IMR-90 (cell line): ENCODE measurements around the gene SSC4D. TPM values are rescaled to one million over a fixed set of nuclear protein-coding genes. Genes with fewer than 3 reads are reported as not detected.
A peak's percentile ranks its signal among the peaks of the same experiment; 100 is the strongest.

ENCODE experiments used
- ATAC-seq: fragments of 200-7000 bp; cut with Tn5 transposase; 2 replicates; pipeline ENCODE4 v1.9.1; 2020; ENCODE audit warnings: low read depth, mild to moderate bottlenecking, moderate library complexity
- BruUV-seq: library from RNA; stranded (reverse); fragments of 400-500 nt; replicated peaks from 2 replicates; lab custom pipeline; 2021; lab: Mats Ljungman, UMichigan
- CTCF ChIA-PET: fragments of 300-600 bp; formaldehyde crosslinking; extraction: SDS; loops from one replicate; lab custom pipeline; 2021; ENCODE audit warnings: antibody characterized with exemption; lab: Yijun Ruan, JAX
- POLR2A ChIA-PET: fragments of 300-600 bp; sonication (Branson Sonifier 250); formaldehyde crosslinking; loops from one replicate; lab custom pipeline; 2022; ENCODE audit warnings: antibody characterized with exemption; ENCODE audit not compliant: unreplicated experiment; lab: Charles Lee
- DNase-seq: peaks from one replicate; pipeline ENCODE4 v3.0.0; 2013
- H2AFZ ChIP-seq: replicated peaks from 2 replicates; pipeline ENCODE3; 2013; ENCODE audit warnings: low read length, mild to moderate bottlenecking; ENCODE audit not compliant: poor library complexity
- H2AK5ac ChIP-seq: 2 replicates; pipeline ENCODE4 v1.6.1; 2013; ENCODE audit warnings: low read depth, low read length, inconsistent platforms
- H2AK9ac ChIP-seq: replicated peaks from 2 replicates; pipeline ENCODE3; 2013; ENCODE audit warnings: mild to moderate bottlenecking, low read depth, low read length, moderate library complexity; ENCODE audit not compliant: poor library complexity
- H2BK120ac ChIP-seq: 2 replicates; pipeline ENCODE4 v1.6.1; 2013; ENCODE audit warnings: low read depth, low read length, inconsistent platforms
- H2BK15ac ChIP-seq: 3 replicates; pipeline ENCODE4 v1.6.1; 2013; ENCODE audit warnings: low read depth, low read length, inconsistent platforms
- H2BK20ac ChIP-seq: 2 replicates; pipeline ENCODE4 v1.6.1; 2013; ENCODE audit warnings: low read depth, mild to moderate bottlenecking, inconsistent platforms, low read length, moderate library complexity
- H2BK5ac ChIP-seq: 2 replicates; pipeline ENCODE4 v1.6.1; 2013; ENCODE audit warnings: mild to moderate bottlenecking, low read depth, low read length, inconsistent platforms; ENCODE audit not compliant: poor library complexity, severe bottlenecking
- H3K14ac ChIP-seq: replicated peaks from 2 replicates; pipeline ENCODE4 v1.6.1; 2013; ENCODE audit warnings: low read depth, low read length, inconsistent platforms
- H3K18ac ChIP-seq: 2 replicates; pipeline ENCODE4 v1.6.1; 2013; ENCODE audit warnings: low read depth, low read length, control low read depth
- H3K23ac ChIP-seq: 2 replicates; pipeline ENCODE4 v1.6.1; 2013; ENCODE audit warnings: low read depth, low read length, inconsistent platforms
- H3K27ac ChIP-seq: 2 replicates; pipeline ENCODE4 v1.5.1; 2013; ENCODE audit warnings: mild to moderate bottlenecking, control low read depth, low read length; ENCODE audit not compliant: insufficient read depth
- H3K27me3 ChIP-seq: 2 replicates; pipeline ENCODE4 v1.6.1; 2013; ENCODE audit warnings: low read length; ENCODE audit not compliant: control insufficient read depth, insufficient read depth
- H3K36me3 ChIP-seq: 2 replicates; pipeline ENCODE4 v1.6.1; 2013; ENCODE audit warnings: low read length, mixed read lengths; ENCODE audit not compliant: control insufficient read depth, insufficient read depth
- H3K4ac ChIP-seq: 2 replicates; pipeline ENCODE4 v1.6.1; 2013; ENCODE audit warnings: low read depth, low read length, inconsistent platforms
- H3K4me1 ChIP-seq: 2 replicates; pipeline ENCODE4 v1.6.1; 2013; ENCODE audit warnings: low read length, mixed read lengths; ENCODE audit not compliant: control insufficient read depth, insufficient read depth
- H3K4me2 ChIP-seq: 2 replicates; pipeline ENCODE4 v1.6.1; 2013; ENCODE audit warnings: low read depth, mild to moderate bottlenecking, control low read depth, low read length, moderate library complexity
- H3K4me3 ChIP-seq: 2 replicates; pipeline ENCODE4 v1.5.1; 2013; ENCODE audit warnings: low read depth, mild to moderate bottlenecking, control low read depth, low read length, moderate library complexity; ENCODE audit not compliant: insufficient read depth
- H3K56ac ChIP-seq: 2 replicates; pipeline ENCODE4 v1.6.1; 2013; ENCODE audit warnings: low read length, inconsistent platforms; ENCODE audit not compliant: insufficient read depth; ENCODE audit errors: extremely low read depth
- H3K79me1 ChIP-seq, 2 experiments: 2 replicates each; pipeline ENCODE4 v1.6.1; 2013; ENCODE audit warnings: low read length in 2 of 2, inconsistent platforms in 1 of 2, low read depth in 1 of 2
- H3K9ac ChIP-seq: 2 replicates; pipeline ENCODE4 v1.6.1; 2013; ENCODE audit warnings: low read depth, low read length, control low read depth
- H3K9me1 ChIP-seq: 2 replicates; pipeline ENCODE4 v1.6.1; 2013; ENCODE audit warnings: low read length, inconsistent platforms; ENCODE audit not compliant: insufficient read depth
- H3K9me3 ChIP-seq: 2 replicates; pipeline ENCODE4 v1.6.1; 2013; ENCODE audit warnings: low read length; ENCODE audit not compliant: control insufficient read depth, insufficient read depth
- H4K20me1 ChIP-seq: 2 replicates; pipeline ENCODE4 v1.6.1; 2013; ENCODE audit warnings: low read length, inconsistent platforms; ENCODE audit not compliant: insufficient read depth
- H4K5ac ChIP-seq: 2 replicates; pipeline ENCODE4 v1.6.1; 2013; ENCODE audit warnings: mild to moderate bottlenecking, low read depth, low read length, control low read depth
- H4K8ac ChIP-seq, 2 experiments: 2 replicates each; pipeline ENCODE4 v1.6.1; 2013; ENCODE audit warnings: low read depth in 2 of 2, low read length in 2 of 2, control low read depth in 1 of 2, inconsistent platforms in 1 of 2
- H4K91ac ChIP-seq: 2 replicates; pipeline ENCODE4 v1.6.1; 2013; ENCODE audit warnings: low read depth, low read length, inconsistent platforms; ENCODE audit not compliant: insufficient read depth
- BHLHE40 ChIP-seq: fragments of 150-350 bp; IDR thresholded peaks from 2 replicates; pipeline ENCODE4 v1.6.1; 2016; ENCODE audit warnings: mild to moderate bottlenecking, low read depth, low read length
- CTCF ChIP-seq: conservative IDR thresholded peaks from 2 replicates; pipeline ENCODE4 v1.5.1; 2012; ENCODE audit warnings: mild to moderate bottlenecking, low read depth, low read length, improper control_type of control experiment
- ELK1 ChIP-seq: fragments of 150-350 bp; IDR thresholded peaks from 2 replicates; pipeline ENCODE4 v1.6.1; 2016; ENCODE audit warnings: low read depth, mild to moderate bottlenecking, low read length, moderate library complexity, borderline replicate concordance
- MAZ ChIP-seq: IDR thresholded peaks from 2 replicates; pipeline ENCODE4 v1.6.1; 2012; ENCODE audit warnings: low read depth, mild to moderate bottlenecking, low read length, improper control_type of control experiment, moderate library complexity, borderline replicate concordance
- MXI1 ChIP-seq: IDR thresholded peaks from 2 replicates; pipeline ENCODE4 v1.6.1; 2012; ENCODE audit warnings: low read depth, mild to moderate bottlenecking, low read length, moderate library complexity, borderline replicate concordance
- NFE2L2 ChIP-seq: fragments of 150-350 bp; IDR thresholded peaks from 2 replicates; pipeline ENCODE4 v1.6.1; 2016; ENCODE audit warnings: low read depth, mild to moderate bottlenecking, low read length
- RFX5 ChIP-seq: IDR thresholded peaks from 2 replicates; pipeline ENCODE4 v1.8.0; 2012; ENCODE audit warnings: low read depth, mild to moderate bottlenecking, low read length, moderate library complexity
- USF2 ChIP-seq: fragments of 150-350 bp; IDR thresholded peaks from 2 replicates; pipeline ENCODE4 v1.6.1; 2017; ENCODE audit warnings: mild to moderate bottlenecking, antibody characterized with exemption, low read length, low read depth
- WGBS, 2 experiments: methylation state at CpG; one replicate each; pipeline versions ENCODE4 v1.1.5 to v1.1.7; 2013; ENCODE audit warnings: missing lambda C conversion rate in 2 of 2; ENCODE audit not compliant: insufficient read length in 1 of 2; ENCODE audit errors: extremely low coverage in 2 of 2; 5-methylcytosine and 5-hydroxymethylcytosine counted together
- dilution Hi-C: fragments of 300-500 bp; cut with HindIII; formaldehyde crosslinking; loops from one replicate; pipeline ENCODE4 v1.14.3; 2018; ENCODE audit warnings: low sequenced_read_pairs; ENCODE audit not compliant: unreplicated experiment
- in situ Hi-C: fragments of 300-500 bp; cut with MboI; formaldehyde crosslinking; loops from 3 replicates; pipeline ENCODE4 v1.14.3; 2019; ENCODE audit warnings: low sequenced_read_pairs, inconsistent platforms, mixed read lengths
- intact Hi-C: fragments of 100-400 bp; cut with micrococcal nuclease; formaldehyde crosslinking; loops from 2 replicates; pipeline ENCODE4 v1.10.0; 2022
- polyA plus RNA-seq, 3 experiments: library from polyadenylated mRNA; depleted of rRNA; stranded (reverse); fragments of >200 nt; gene quantifications; 2 replicates each; pipeline ENCODE4 v1.2.3, GENCODE V29; 2012; ENCODE audit warnings: low replicate concordance in 1 of 3
- total RNA-seq: library from RNA; depleted of rRNA; stranded (reverse); fragments of >200 nt; gene quantifications from 2 replicates; pipeline ENCODE4 v1.2.3, GENCODE V29; 2012

The SSC4D gene
- total and polyA plus RNA-seq, 2 of the 4 experiments (the other 2 are of a cell fraction): 0.36 to 0.70 TPM

- Histone ChIP-seq H2BK20ac (peak overlapping the region; percentile 73; the same call in 1 of the 2 replicates), H3K9me1 (peaks cover 21% of the 10 kb centered on the region), H3K9ac (peak overlapping the region; percentile 87), H3K4me3 (peak overlapping the region; percentile 94), H2BK5ac (peak overlapping the region; percentile 83), H4K20me1 (no peaks in the 10 kb centered on the region), H2AK5ac (peak overlapping the region; percentile 88), H2AFZ (peak overlapping the region; percentile 98), H3K4me2 (peak overlapping the region; percentile 96), H3K36me3 (no peaks in the 10 kb centered on the region), H2AK9ac (peak overlapping the region; percentile 96), H4K8ac (peak overlapping the region; percentile 92 to 98), H3K4ac (peak overlapping the region; percentile 90), H3K23ac (peak overlapping the region; percentile 87), H4K5ac (peak overlapping the region; percentile 97), H3K79me1 (peaks cover 0 to 5% of the 10 kb centered on the region in 2 experiments; a peak in 1 of 4 replicates), H2BK120ac (peak overlapping the region; percentile 81), H3K27ac (peak overlapping the region; percentile 82), H3K56ac (peak overlapping the region; percentile 22; the same call in 1 of the 2 replicates), H3K14ac (peak overlapping the region; percentile 90), H3K27me3 (no peaks in the 10 kb centered on the region; the same call in 1 of the 2 replicates), H3K18ac (peak overlapping the region; percentile 86), H4K91ac (peak overlapping the region; percentile 97), H2BK15ac (peak overlapping the region; percentile 84; the same call in 2 of the 3 replicates), H3K9me3 (no peaks in the 10 kb centered on the region), H3K4me1 (peaks cover 20% of the 10 kb centered on the region)
- TF ChIP-seq BHLHE40 (no peak), USF2 (peak; percentile 55; the same call in 1 of the 2 replicates), CTCF (no peak), NFE2L2 (no peak), RFX5 (no peak), ELK1 (no peak), MAZ (peak; percentile 36; the same call in 1 of the 2 replicates), MXI1 (peak; percentile 82; the same call in 1 of the 2 replicates)
- no TSS peak for BruUV-seq
- peak; percentile 95 for ATAC-seq
- ChIA-PET CTCF (interaction anchor here (0.6 kb wide), 1 partner anchor 10 kb away, joined by 3 read pairs; no protein-coding TSS in a partner anchor), POLR2A (interaction anchor here (0.6 kb wide), 1 partner anchor 15 kb away, joined by 3 read pairs; no protein-coding TSS in a partner anchor)
- dilution Hi-C loops: no loop called here
- DNase-seq: peak; percentile 71
- WGBS, 2 experiments: 1% methylated on average over 44 of the region's 99 CpGs; no CpG with 5 or more reads in 1 of the 2 experiments
- intact Hi-C loops: no loop called here
- in situ Hi-C loops: no loop called here
Measured at GRCh38 chr7:76393116-76394031, 16.1 kb downstream of the SSC4D start.
